Activated T-cell treated with anti-CD3 and anti-CD28 coated beads, Interleukin-2, amount 50 U/mL, for 72 hours (primary cell): Measurements from ENCODE around the gene ADCY2. TPM values are rescaled to one million over a fixed set of nuclear protein-coding genes. Genes with fewer than 3 reads are reported as not detected.

Experiments
- ATAC-seq, 2 donors: fragments of 150-1000 bp; cut with Tn5 transposase; replicated peaks in 1 of 2; 2 replicates each; pipeline ENCODE4 v1.10.0; 2021; ENCODE audit warnings: moderate library complexity in 2 of 2, mild to moderate bottlenecking in 1 of 2
- DNase-seq, 2 donors: peaks; one replicate each; pipeline ENCODE4 v3.0.0; 2021 to 2022; ENCODE audit warnings: mixed read lengths in 1 of 2
- H3K27ac Mint-ChIP-seq: one replicate; pipeline ENCODE4 v1.8.0; 2022; ENCODE audit warnings: mild to moderate bottlenecking, moderate library complexity, mixed read lengths
- H3K27me3 Mint-ChIP-seq: one replicate; pipeline ENCODE4 v1.8.0; 2022; ENCODE audit warnings: low read depth, mixed read lengths
- H3K36me3 Mint-ChIP-seq, 2 donors: one replicate each; pipeline ENCODE4 v1.8.0; 2022; ENCODE audit warnings: mixed read lengths in 2 of 2, mild to moderate bottlenecking in 1 of 2; ENCODE audit not compliant: insufficient read depth in 2 of 2
- H3K4me1 Mint-ChIP-seq: one replicate; pipeline ENCODE4 v1.8.0; 2022; ENCODE audit warnings: low read depth, mixed read lengths
- H3K4me3 Mint-ChIP-seq, 2 donors: one replicate each; pipeline ENCODE4 v1.8.0; 2022; ENCODE audit warnings: mild to moderate bottlenecking in 2 of 2, mixed read lengths in 2 of 2, moderate library complexity in 2 of 2
- H3K9me3 Mint-ChIP-seq, 2 donors: one replicate each; pipeline ENCODE4 v1.8.0; 2022; ENCODE audit warnings: mixed read lengths in 2 of 2
- total RNA-seq, 2 donors: library from RNA; stranded (reverse); gene quantifications; one replicate each; pipeline ENCODE4 v1.2.3, GENCODE V29; 2022

Gene ADCY2
- total RNA-seq, 2 donors from 2014 or later, result not detected

- DNase-seq (no peak), ATAC-seq (no peak)
- no peaks in the 10 kb centered on the region for H3K36me3 Mint-ChIP-seq
- peaks cover 20% of the 10 kb centered on the region for H3K27me3 Mint-ChIP-seq
- H3K9me3 Mint-ChIP-seq, result no peaks in the 10 kb centered on the region
- no peaks in the 10 kb centered on the region for H3K4me1 Mint-ChIP-seq
- H3K4me3 Mint-ChIP-seq, result no peak overlapping the region
- H3K27ac Mint-ChIP-seq, result no peak overlapping the region
Measured at GRCh38 chr5:7789567-7789966, 393.6 kb downstream of the ADCY2 start.

- Mint-ChIP-seq H3K27me3 (peaks cover 8% of the 10 kb centered on the region), H3K9me3 (no peaks in the 10 kb centered on the region), H3K36me3 (no peaks in the 10 kb centered on the region), H3K4me1 (no peaks in the 10 kb centered on the region), H3K27ac (no peak overlapping the region), H3K4me3 (no peak overlapping the region)
- DNase-seq (no peak), ATAC-seq (no peak)
Measured at GRCh38 chr5:7793895-7794294, 398.0 kb downstream of the ADCY2 start.

GRCh38 chr5:7794311-7794710, 398.4 kb downstream of the ADCY2 start:
- no peak overlapping the region for H3K4me3 Mint-ChIP-seq
- ATAC-seq (no peak), DNase-seq (no peak)
- H3K4me1 Mint-ChIP-seq, result no peaks in the 10 kb centered on the region
- H3K27me3 Mint-ChIP-seq, result peaks cover 8% of the 10 kb centered on the region
- H3K9me3 Mint-ChIP-seq, result no peaks in the 10 kb centered on the region
- no peaks in the 10 kb centered on the region for H3K36me3 Mint-ChIP-seq
- H3K27ac Mint-ChIP-seq, result no peak overlapping the region

- no peak overlapping the region for H3K27ac Mint-ChIP-seq
- peaks cover 8% of the 10 kb centered on the region for H3K27me3 Mint-ChIP-seq
- H3K4me1 Mint-ChIP-seq, result no peaks in the 10 kb centered on the region
- no peaks in the 10 kb centered on the region for H3K9me3 Mint-ChIP-seq
- DNase-seq (no peak), ATAC-seq (no peak)
- H3K36me3 Mint-ChIP-seq, result no peaks in the 10 kb centered on the region
- no peak overlapping the region for H3K4me3 Mint-ChIP-seq
Measured at GRCh38 chr5:7794823-7795222, 398.9 kb downstream of the ADCY2 start.

- Mint-ChIP-seq H3K9me3 (no peaks in the 10 kb centered on the region), H3K4me3 (no peak overlapping the region), H3K27ac (no peak overlapping the region), H3K27me3 (peaks cover 4% of the 10 kb centered on the region), H3K36me3 (no peaks in the 10 kb centered on the region), H3K4me1 (no peaks in the 10 kb centered on the region)
- ATAC-seq (no peak), DNase-seq (no peak)
Measured at GRCh38 chr5:7795306-7795705, 399.4 kb downstream of the ADCY2 start.

- Mint-ChIP-seq H3K36me3 (no peaks in the 10 kb centered on the region), H3K4me1 (no peaks in the 10 kb centered on the region), H3K9me3 (no peaks in the 10 kb centered on the region), H3K27me3 (peaks cover 4% of the 10 kb centered on the region), H3K27ac (no peak overlapping the region), H3K4me3 (no peak overlapping the region)
- DNase-seq (no peak), ATAC-seq (no peak)
Measured at GRCh38 chr5:7801891-7802614, 406.1 kb downstream of the ADCY2 start.

- no peak for ATAC-seq
- no peak overlapping the region for H3K27ac Mint-ChIP-seq
- no peaks in the 10 kb centered on the region for H3K36me3 Mint-ChIP-seq
- H3K9me3 Mint-ChIP-seq, result no peaks in the 10 kb centered on the region
- no peak overlapping the region for H3K4me3 Mint-ChIP-seq
- no peak for DNase-seq
- peaks cover 4% of the 10 kb centered on the region for H3K27me3 Mint-ChIP-seq
- H3K4me1 Mint-ChIP-seq, result no peaks in the 10 kb centered on the region
Measured at GRCh38 chr5:7802855-7803254, 406.9 kb downstream of the ADCY2 start.

GRCh38 chr5:7803937-7804336, 408.0 kb downstream of the ADCY2 start:
- Mint-ChIP-seq H3K4me1 (no peaks in the 10 kb centered on the region), H3K4me3 (no peak overlapping the region), H3K9me3 (no peaks in the 10 kb centered on the region)

GRCh38 chr5:7805379-7805778, 409.4 kb downstream of the ADCY2 start:
- H3K4me1 Mint-ChIP-seq, result no peaks in the 10 kb centered on the region
- H3K9me3 Mint-ChIP-seq, result no peaks in the 10 kb centered on the region
- H3K4me3 Mint-ChIP-seq, result no peak overlapping the region
- no peak for DNase-seq
- no peaks in the 10 kb centered on the region for H3K36me3 Mint-ChIP-seq
- peaks cover 9% of the 10 kb centered on the region for H3K27me3 Mint-ChIP-seq
- no peak overlapping the region for H3K27ac Mint-ChIP-seq
- no peak for ATAC-seq

More at GRCh38 chr5:7803937-7804336, 408.0 kb downstream of the ADCY2 start:
- Mint-ChIP-seq H3K36me3 (no peaks in the 10 kb centered on the region), H3K27me3 (peaks cover 4% of the 10 kb centered on the region), H3K27ac (no peak overlapping the region)
- DNase-seq, result no peak
- ATAC-seq, result no peak

GRCh38 chr5:7808998-7809397, 413.1 kb downstream of the ADCY2 start:
- DNase-seq (no peak), ATAC-seq (no peak)
- Mint-ChIP-seq H3K27me3 (peaks cover 33% of the 10 kb centered on the region), H3K27ac (no peak overlapping the region), H3K4me3 (no peak overlapping the region), H3K4me1 (no peaks in the 10 kb centered on the region), H3K9me3 (no peaks in the 10 kb centered on the region), H3K36me3 (no peaks in the 10 kb centered on the region)

GRCh38 chr5:7811715-7812114, 415.8 kb downstream of the ADCY2 start:
- Mint-ChIP-seq H3K27ac (no peak overlapping the region), H3K27me3 (peaks cover 45% of the 10 kb centered on the region), H3K4me3 (no peak overlapping the region), H3K36me3 (no peaks in the 10 kb centered on the region), H3K9me3 (no peaks in the 10 kb centered on the region), H3K4me1 (no peaks in the 10 kb centered on the region)
- DNase-seq (no peak), ATAC-seq (no peak)

GRCh38 chr5:7813007-7813406, 417.1 kb downstream of the ADCY2 start:
- Mint-ChIP-seq H3K9me3 (no peaks in the 10 kb centered on the region), H3K4me3 (no peak overlapping the region), H3K27ac (no peak overlapping the region), H3K4me1 (no peaks in the 10 kb centered on the region), H3K27me3 (peaks cover 48% of the 10 kb centered on the region), H3K36me3 (no peaks in the 10 kb centered on the region)
- ATAC-seq (no peak), DNase-seq (no peak)

- peaks cover 48% of the 10 kb centered on the region for H3K27me3 Mint-ChIP-seq
- H3K9me3 Mint-ChIP-seq, result no peaks in the 10 kb centered on the region
- H3K36me3 Mint-ChIP-seq, result no peaks in the 10 kb centered on the region
- H3K27ac Mint-ChIP-seq, result no peak overlapping the region
- DNase-seq (no peak), ATAC-seq (no peak)
- no peaks in the 10 kb centered on the region for H3K4me1 Mint-ChIP-seq
- no peak overlapping the region for H3K4me3 Mint-ChIP-seq
Measured at GRCh38 chr5:7813576-7813975, 417.6 kb downstream of the ADCY2 start.

GRCh38 chr5:7814816-7815215, 418.9 kb downstream of the ADCY2 start:
- Mint-ChIP-seq H3K27me3 (peaks cover 56% of the 10 kb centered on the region), H3K9me3 (no peaks in the 10 kb centered on the region), H3K27ac (no peak overlapping the region), H3K36me3 (no peaks in the 10 kb centered on the region), H3K4me1 (no peaks in the 10 kb centered on the region), H3K4me3 (no peak overlapping the region)
- no peak for DNase-seq
- no peak for ATAC-seq
